HG03175 (cell line): ENCODE measurements around the gene RCN1.
"Not testable (repeated sequence)": the region's sequence is repeated elsewhere in the genome, so short reads cannot be mapped to it uniquely, and the experiment has no call there.

Experiments
- ATAC-seq: cut with Tn5 transposase; IDR thresholded peaks from one replicate; pipeline ENCODE4 v1.9.1; 2021; ENCODE audit warnings: mild to moderate bottlenecking, moderate library complexity; ENCODE audit not compliant: unreplicated experiment

The RCN1 gene

DNA sequence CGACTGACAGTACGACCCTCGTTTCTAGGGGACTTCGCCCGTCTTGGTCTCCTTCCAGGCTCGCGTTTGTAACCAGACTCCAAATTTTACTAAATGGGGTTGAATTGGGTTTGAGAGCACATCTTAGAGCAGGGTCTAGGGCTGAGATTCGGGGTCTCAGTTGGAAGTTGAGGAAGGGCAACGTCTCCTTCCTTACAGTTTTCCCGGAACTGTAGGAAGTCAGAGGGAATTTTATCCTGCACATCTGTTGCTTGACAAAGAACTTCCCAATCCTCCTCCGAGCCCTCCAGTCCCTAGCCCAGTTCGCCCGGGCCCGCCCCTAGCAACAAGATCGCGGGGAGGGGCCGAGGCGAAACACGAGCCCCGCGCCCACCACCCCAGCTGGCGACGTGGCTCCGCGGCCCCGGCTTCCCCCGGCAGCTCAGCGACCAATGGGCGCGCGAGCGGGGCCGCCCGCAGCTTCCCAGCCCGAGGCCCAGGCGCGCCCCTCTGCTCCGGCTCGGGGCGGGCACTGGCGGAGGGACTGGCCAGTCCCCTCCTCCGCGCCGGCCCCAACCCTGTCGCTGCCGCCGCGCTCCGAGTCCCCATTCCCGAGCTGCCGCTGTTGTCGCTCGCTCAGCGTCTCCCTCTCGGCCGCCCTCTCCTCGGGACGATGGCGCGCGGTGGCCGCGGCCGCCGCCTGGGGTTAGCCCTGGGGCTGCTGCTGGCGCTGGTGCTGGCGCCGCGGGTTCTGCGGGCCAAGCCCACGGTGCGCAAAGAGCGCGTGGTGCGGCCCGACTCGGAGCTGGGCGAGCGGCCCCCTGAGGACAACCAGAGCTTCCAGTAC lies at the start of gene RCN1:
RCN1 (plus strand) TSS at position 530 of the 826 bp plus-strand sequence; CDS start at position 653, 123 bp downstream.
- peak; percentile 48 for ATAC-seq

DNA sequence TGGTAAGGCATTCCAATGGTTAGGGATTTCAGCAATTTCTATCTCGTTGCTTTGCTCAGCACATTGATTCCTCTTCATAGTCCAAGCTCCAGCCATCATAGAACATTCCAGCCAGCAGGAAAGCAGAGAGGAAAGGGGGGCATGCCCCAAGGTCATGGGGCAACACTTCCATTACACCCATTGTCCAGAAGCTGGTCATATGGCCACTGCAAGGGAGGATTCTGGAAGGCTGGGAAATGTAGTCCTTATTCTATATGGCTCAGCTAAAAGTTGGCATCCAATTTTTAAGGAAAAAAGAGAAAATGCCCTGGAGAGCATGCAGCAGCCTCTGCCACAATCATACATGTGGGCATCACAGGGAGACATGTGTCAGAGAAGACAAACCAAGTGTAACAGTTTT lies 47.1 kb upstream of the RCN1 start:
- ATAC-seq, result no peak

DNA sequence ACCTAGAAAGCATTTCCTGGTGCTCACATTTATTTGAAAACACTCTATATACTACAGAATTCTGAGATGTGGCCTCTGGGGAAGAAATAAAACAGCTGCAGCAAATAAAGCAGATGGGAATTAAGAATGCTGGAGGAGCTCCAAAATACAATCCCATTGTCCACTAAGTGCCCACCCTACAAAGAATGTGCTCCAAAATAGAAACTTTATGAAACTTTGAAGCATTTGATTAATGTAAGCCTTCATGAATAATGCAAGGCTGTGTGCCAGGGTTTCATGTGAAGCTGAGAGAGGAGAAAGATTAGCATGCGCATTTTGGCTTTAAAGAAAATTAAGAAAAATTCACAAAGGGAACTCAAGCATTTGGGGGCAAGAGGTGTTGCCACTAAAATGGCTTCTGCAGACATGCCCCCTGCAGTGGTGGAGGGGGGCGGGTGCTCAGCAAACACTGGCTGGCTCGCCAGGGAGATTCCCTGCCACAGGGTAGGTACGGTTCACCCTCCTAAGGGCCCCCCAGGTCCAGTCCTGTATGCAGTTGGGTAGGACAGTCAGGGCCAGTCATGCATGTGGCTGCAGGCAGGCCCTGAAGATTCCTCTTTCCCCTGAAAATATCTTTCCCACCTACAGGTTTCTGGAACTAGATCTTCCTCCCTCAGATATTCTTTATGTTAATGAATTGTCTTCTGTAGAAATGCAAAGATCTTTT lies 46.6 kb upstream of the RCN1 start:
- no peak for ATAC-seq

DNA sequence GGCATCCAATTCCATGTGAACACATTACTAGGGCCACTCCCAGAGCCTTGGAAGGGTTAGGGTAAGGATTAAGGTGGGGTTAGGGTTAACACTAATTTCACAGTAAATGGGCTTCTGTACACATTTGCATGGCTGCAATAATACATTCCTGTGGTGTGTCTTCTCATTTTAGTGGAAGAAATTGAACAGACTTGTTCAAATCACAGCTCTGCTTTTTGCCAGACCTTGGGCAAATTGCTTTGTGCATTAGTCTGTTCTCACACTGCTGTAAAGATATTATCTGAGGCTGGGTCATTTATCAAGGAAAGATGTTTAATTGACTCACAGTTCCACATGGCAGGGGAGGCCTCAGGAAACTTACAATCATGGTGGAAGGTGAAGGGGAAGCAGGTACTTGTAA lies 45.4 kb upstream of the RCN1 start:
- no peak for ATAC-seq

DNA sequence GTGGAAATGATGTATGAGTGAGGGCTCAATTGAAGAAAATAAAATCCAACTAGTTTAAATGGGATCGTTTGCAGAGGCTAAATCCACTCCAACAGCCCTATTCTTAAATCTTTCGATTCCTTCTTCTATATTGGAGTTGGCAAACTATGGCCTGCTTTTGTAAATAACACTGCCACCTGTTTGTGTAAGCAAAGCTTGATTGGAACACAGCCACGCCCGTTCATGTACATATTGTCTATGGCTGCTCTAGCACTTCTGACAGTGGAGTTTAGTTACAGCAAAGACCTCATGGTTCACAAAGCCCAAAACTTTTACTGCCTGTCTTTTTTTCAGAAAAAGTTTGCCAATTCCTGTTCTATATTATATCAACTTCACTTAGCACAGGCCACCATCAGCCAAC lies 40.6 kb upstream of the RCN1 start:
- no peak for ATAC-seq

DNA sequence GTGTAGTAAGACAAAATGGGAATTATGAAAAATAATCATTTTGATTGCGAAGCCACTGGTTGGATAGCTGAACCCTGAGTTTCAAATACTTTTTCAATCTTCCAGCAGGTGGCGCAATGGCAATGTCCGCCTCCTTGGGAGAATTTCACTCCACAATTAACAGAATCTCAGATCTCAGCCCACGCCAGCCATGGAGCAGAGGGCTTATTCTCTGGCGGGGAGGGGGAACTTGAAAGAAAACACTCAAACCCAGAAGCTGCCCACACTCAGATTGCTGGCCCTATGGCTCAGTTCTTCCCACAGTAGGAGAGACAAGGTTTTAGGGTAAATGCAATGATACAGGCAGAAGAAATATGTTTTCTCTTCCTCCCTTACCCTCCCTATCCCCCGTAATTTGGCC lies 38.7 kb upstream of the RCN1 start:
- peak; percentile 61 for ATAC-seq

DNA sequence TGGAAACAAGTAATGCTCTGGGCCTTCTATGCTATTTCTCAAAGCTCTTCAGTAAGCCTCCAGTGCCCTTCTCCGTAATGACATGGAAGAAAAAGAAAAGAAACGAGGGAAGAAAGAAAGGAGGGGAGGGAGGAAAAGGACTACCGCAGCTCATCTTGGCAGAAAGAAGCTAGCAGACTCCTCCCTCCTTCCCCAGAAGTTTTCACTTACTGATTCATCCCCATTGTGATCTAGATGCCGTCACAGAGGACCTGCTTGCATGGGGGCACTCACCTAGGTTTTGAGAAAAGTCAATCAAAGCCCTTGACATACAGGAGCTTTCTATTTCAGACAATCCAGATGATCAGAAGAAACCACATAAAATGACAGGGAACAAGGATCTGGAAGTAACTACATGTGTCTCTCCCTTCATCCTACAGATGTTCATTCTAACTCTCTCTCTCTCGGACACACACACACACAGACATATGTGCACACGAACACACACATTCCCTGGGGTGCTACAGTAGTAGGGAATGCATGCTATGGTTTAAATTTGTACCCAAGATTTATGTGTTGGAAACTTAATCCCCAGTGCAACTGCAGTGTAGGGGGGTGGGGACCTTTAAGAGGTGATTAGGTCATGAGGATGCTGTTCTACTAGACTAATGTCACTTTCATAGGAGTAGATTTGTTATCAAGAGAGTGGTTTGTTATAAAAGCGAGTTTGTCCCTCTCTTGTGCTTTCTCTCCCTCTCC lies 37.6 kb upstream of the RCN1 start:
- ATAC-seq, result no peak

DNA sequence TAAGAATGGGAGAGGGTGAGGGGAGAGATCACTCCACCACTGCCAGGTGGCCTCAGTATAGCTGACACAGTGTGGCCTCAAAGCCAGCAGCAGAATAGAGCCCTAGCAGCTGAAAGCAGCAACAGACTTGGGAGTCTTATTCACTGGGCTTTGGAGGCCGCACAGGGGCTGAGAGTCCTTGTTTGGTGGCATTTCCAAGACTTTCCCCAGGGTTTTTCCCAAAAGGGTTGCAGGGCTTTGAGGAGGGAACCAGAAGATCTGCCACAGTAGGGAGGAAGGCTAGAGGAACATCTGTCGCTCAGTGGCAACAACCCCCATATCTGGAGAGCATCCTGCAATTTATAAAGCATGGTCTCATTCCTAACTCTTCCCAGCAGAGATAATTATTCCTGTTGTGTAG lies 35.0 kb upstream of the RCN1 start:
- no peak for ATAC-seq

DNA sequence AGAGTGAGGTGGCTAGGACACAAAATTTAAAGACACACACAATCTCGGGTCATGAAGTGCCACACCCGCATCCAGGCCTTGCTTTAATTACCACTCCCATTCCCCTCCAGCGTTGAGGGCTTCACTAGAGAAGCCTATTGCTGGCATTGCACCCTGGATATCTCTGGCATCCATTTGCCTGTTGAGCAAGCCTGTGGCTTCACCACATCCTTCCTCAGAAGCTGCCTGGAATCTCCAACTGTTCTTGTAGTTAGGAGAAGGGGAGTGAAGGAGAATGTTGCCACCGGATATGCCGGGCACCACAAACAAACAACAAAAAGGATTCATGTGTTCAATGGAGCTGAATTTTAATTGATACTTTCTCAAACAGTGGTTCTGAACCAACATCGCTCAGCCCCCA lies 34.4 kb upstream of the RCN1 start:
- ATAC-seq, result no peak

DNA sequence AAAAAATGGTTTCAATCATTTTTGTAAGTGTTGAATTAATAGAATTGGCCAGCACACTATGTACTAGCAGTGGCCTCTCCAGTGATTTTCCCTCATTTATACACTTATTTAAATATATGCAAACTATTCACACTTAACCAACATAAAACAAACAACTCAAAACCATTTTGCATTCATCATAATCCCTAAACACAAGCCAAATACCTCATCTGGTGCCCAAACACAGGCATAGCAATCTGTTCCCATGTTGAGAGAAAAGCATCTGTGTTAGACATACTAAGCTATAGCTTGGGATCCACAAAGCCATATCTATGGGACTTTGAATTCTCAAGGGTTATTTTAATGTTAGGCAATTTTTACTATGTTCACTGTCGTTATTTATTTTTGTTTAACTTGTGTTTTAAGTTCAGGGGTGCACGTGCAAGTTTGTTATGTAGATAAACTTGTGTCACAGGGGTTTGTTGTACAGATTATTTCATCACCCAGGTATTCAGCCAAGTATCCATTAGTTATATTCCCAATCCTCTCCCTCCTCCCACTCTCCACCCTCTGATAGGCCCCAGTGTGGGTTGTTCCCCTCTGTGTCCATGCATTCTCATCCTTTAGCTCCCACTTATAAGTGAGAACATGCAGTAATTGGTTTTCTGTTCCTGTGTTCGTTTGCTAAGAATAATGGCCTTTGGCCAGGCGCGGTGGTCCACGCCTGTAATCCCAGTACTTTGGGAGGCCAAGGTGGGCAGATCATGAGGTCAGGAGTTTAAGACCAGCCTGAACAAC lies 31.0 kb upstream of the RCN1 start:
- no peak for ATAC-seq

DNA sequence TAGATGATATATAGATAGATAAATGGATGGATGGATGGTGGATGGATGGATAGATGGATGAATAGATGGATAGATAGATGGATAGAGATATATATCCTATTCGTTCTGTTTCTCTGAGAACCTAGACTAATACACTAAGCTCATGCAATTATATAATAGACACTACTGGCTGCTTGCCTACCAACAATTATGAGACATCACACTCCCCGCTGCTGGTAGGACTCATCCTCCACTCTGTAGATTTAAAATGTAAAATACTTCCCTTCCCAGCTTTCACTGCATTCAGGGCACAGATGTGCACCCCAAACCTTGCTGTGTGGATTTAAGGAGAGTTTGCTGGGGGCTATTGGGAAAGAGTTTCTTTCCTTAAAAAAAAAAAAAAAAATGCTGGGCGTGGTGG lies 28.3 kb upstream of the RCN1 start:
- ATAC-seq, result no peak

DNA sequence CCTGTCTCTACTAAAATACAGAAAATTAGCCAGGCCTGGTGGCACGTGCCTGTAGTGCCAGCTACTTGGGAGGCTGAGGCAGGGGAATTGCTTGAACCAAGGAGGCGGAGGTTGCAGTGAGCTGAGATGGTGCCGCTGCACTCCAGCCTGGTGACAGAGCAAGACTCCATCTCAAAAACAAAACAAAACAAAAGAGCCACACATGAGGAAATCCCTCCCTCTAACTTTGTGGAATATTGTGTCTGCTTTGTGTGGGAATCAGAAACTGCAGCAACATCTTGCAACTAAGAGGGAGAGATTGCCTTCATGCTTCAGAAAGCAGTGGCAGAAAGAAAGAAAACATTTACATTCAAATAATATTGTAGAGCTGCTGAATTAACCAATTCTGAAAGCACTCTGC lies 27.8 kb upstream of the RCN1 start:
- not testable (repeated sequence) for ATAC-seq

DNA sequence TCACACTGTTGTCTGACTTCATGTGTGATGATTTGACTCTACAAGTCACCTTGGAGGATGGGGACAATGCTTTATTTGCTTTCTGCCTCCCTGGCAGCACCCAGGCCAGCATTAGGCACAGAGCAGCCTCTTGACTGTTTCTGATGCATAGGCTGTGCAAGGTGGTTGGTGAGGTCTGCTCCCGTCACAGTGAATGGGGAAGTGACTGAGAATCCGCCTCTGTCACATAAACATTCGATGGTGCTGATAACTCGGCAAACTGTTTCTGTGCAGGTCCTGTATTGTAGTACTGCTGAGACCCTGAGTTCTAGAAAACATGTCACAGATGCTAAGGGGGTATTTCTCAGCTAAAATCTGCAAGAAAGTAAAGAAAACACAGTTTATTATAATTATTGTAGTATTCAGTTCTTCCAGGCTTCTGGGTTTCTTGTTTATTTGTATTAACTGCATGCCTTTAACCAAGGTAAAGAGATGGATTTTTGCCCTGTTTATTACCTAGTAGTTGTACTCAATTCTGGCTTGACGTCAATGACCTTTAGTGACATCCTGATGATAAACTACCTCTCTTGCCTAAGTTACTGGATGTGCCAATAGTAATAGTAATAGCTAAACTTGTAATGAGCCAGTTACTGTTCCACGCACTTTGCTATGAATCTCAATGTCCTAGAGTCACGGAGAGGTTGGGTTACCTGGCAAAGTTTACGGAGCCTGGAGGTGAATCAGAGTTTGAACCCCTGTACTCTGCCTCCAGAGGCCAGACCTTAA lies 24.8 kb upstream of the RCN1 start:
- no peak for ATAC-seq

DNA sequence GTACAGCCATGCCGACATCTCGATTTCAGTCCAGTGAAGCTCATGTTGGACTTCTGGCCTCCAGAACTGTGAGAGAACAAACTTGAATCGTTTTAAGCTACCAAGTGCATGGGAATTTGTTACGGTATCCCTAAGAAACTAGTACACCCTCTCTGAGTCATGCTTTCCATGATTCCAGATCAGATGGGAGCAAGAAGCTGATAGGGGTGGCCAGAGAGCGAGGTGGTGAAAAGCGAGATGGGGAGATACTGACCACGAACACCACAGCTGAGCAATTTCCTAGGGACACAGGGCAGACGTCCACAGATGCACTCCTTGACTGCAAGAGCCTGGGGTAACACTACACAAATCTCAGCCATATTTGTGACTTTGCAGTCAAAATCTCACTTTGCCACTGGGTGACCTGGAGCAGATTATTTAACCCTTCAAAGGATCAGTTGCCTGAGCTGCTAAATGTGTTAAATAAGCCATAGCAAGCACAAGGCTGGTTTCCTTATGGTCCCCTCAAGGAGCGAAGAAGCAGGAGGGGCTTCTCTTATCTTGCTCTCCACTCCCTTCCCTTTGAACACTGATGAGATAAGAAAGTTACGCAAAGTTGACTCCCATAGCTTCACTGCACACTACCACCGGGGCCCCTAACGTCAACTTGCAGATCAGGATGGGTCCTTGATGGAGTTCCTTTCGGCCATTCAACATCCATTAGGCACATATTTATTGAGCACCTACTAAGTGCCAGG lies 22.6 kb upstream of the RCN1 start:
- ATAC-seq, result no peak

DNA sequence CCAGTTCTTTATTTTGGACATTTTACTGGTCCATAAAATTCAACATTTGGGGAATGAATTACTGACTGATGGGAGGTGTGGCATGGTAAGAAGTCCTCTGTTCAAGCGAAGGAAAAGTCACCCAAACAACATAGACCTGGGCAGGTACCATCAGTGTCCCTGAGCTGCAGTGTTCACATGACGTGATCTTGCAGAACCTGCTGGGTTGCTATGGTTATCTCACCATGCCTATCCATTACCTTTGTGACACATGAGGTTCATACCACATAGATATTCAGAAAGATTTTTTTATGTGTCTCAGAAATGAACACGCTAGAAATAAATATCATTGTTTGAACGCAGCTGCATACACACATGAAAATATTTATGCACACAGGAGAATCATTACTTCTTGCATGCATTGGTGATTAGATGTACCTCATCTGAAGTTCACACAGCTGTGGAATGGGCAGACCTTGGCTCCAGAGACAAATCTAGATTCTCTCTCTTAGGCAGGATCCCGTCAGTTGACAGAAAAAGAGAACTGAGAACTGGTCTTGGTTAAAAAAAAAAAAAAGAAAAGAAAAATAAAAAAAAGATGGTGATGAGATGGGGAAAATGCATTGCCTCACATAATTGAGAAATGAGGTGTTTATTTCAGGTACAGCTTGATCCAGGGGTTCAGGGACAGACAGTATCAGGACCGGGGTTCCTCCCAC lies 21.4 kb upstream of the RCN1 start:
- peak; percentile 64 for ATAC-seq

DNA sequence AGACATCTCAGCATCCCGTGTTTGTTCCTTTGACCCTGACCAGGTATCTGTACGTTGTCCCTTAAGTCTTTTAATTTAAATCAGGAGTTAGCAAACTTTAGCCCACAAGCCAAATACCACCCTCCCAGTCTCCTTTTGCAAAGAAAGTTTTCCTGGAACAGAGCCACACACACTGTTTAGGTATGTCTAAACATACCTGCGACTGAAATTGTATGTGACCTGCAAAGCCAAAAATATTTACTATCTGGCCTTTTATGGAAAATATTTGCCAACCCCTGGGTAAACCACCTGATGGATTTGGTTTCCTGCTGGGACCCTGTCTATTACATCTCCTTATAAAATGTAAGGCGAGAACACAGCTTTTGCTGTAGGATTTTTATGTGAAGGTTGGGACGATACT lies 20.2 kb upstream of the RCN1 start:
- no peak for ATAC-seq

DNA sequence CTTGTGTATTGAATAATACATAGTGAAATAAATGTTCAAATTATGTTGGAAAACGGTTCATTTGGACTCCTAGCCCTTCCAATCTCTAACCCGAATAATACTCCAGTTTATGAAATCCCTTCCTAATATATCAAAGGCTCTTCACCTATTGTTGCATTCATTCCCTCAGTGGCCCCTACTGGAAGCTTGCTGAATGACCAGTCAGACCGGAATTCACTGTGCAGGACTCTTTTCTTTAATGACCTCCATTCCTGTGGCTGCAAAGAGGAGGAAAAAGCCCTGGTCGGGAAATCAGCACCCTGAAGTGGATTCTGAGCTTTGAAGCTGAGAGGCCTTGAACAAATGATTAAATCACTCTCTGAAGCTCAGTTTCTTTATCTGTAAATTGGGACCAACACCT lies 19.1 kb upstream of the RCN1 start:
- no peak for ATAC-seq

DNA sequence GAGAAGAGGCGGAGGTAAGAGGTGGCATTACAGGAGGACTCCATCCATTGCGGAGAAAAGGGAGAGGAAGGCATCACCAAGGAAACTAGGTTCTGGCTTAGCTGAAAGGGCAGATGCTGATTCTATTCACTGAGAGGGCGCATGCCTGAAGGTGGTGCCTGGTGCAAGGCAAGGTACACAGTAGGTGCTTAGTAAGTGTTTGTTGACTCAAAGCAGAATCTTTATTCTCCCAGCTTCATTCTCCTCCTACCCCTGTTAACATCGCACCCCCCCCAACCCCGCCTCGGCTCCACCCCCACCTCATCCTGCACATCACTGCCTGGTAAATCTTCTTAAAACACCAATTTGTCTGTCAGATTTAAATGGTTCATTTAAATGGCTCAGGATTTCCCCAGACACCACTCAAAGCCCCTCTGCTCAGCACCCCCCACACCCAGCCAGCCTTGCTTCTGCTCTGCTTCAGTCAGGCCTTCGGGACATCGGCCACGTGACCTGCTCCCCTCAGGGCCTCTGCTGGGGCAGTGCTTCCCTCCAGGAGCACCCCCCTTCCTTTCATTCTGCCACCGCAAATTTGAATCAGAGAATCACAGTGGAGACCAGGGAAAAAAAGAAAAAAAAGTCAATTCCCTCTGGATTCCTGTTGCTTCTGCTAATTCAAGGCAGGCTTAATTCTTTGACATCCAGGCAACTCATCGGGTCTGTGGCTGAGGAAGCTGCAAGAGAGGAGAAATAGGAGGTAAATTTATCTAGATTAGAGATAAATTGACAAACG lies 17.8 kb upstream of the RCN1 start:
- no peak for ATAC-seq
